CD4-positive, alpha-beta T cell treated with Interleukin-17A for 1 hour (primary cell): ENCODE results near the gene ZNF470.

Experiments used
- DNase-seq: peaks from one replicate; pipeline ENCODE4 v3.0.0-alpha.2; 2020

Gene ZNF470

DNA sequence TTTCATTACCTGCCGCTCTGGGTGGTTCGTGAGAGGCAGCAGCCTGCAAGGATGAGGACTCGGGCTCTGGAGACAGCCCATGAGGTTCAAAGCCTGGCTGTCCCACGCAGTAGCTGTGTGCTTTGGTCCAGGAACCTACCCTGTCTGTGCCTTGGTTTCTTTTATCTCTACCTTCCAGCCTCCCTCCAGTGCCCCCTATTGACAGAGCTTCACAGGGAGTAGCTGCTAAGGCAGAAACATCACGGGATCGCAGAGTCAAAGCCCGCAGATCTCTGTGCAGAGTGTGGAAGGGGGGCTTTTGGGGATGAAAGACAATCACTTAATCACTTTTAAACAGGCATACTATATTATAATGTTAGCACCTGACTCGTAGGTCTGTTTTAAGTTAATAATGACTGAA is 44.0 kb downstream of the ZNF470 start:
- DNase-seq, result no peak

DNA sequence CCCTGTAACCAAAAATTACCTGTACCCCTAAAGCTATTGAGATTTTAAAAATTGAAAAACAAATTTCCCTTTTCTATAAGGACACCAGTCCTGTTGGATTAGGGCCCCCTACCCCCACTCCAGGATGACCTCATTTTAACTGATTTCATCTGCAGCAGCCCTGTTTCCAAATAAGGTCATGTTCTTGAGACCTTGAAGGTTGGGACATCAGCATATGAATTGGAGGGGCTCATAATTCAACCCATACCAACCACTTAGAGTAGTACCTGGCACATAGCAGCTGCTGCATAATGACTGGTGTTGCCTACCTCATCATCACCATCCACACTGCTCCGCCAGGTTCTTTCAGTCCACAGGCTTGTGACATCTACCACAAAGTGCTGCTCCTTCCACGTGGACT is 45.5 kb downstream of the ZNF470 start:
- DNase-seq, result no peak

- DNase-seq, result no peak
These were observed 46.4 kb downstream of the ZNF470 start for GRCh38 chr19:56613639-56614038.

DNA sequence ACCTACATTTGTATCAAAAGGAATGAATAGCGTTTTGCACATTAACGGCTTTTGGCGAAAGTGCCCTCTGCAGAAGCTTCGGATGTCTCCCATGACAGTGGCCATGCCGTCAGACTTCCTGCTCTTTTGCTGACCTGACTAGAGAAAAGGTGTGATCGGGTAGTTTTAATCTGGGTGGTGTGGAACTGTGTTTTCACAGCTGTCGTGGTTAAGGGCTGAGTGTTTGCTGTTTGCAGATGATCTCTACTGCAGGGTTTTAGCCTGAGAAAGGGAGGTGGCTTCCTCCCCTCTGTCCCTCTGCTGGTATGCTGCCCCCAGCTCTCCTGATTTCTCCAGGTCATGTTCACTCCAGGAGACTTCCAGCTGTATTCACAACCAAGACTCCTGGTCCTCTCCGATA is 50.3 kb downstream of the ZNF470 start:
- DNase-seq, result no peak

DNA sequence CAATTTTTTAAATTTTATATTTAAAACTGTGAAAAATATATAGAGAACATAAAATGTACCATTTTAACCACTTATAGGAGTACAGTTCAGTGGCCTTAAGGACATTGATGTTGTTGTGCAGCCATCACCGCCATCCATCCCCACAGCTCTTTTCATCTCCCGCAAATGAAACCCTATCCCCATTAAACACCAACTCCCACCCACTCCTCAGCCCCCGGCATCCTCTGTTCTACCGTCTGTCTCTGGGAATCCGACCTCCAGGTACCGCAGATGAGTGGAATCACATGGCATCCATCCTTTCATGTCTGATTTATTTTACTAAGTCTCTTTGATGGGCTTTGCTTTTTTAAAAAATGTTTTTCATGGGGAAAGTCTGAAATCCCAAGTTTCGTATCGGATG is 51.9 kb downstream of the ZNF470 start:
- no peak for DNase-seq

- DNase-seq, result no peak
These were observed 55.1 kb downstream of the ZNF470 start for GRCh38 chr19:56622374-56622773.

- no peak for DNase-seq
These were observed 55.7 kb downstream of the ZNF470 start for GRCh38 chr19:56623006-56623405.

- no peak for DNase-seq
These were observed 58.4 kb downstream of the ZNF470 start for GRCh38 chr19:56625708-56626107.

- no peak for DNase-seq
These were observed 65.8 kb downstream of the ZNF470 start for GRCh38 chr19:56633021-56633420.

DNA sequence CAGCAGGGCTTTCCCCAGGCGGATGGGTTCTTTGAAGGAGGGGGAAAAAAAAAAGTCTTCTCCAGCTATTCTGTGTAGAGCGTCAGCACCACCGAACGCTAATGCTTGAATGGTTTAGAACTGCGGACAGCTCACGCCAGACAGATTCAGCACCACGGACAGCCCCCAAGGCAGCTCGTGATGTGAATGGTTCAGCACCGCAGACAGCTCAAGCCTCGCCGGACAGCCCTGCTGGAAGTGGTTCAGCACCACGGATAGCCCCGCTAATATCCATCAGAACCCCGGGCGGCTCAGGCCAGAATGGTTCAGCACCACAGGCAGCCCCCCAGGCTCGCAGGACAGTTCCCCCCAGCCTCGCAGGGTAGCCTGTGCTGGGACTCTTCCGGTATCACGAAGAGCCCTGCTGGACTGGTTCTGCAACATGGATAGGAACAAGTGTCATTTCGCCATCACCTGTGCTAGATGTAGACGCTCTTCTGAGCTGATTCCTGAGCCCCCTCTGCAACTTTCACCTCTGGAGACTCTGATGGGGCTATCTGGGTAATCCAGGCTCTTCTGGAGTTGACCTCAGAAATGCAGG is 70.8 kb downstream of the ZNF470 start:
- peak; percentile 3 for DNase-seq
